ENCODE results near the gene LRRC10. TPM values are rescaled to one million over a fixed set of nuclear protein-coding genes. Genes with fewer than 3 reads are reported as not detected.

Gene LRRC10
- total and polyA plus RNA-seq, 2 donors (not counting 3 experiments of a cell fraction or from before 2014, with no cell fraction given), result not detected

DNA sequence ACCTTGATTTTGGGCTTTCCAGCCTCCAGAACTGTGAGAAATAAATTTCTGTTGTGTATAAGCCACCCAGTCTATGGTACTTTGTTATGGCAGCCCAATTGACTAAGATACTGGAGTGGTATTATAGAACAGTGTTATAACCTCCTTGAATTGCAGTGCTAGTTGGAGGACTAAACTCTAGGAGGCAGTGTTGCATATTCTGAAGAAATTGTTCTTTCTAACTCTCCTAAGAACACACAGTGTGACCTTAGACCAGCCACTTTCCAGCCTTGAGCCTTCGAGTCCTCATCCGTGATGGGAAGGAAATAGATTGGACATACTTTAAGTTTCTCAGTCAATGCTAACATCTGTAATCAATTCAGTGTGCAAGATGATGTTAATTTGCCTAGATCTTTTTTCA is 22.4 kb upstream of the LRRC10 start:
- no peak for TF ChIP-seq MYC (IDR thresholded peaks at IDR 0.05; ENCODE audit: low read depth, low read length)
- TF ChIP-seq POLR2A (IDR thresholded peaks at IDR 0.05; ENCODE audit: low read depth, low read length), result no peak
- TF ChIP-seq, protein P1, sequence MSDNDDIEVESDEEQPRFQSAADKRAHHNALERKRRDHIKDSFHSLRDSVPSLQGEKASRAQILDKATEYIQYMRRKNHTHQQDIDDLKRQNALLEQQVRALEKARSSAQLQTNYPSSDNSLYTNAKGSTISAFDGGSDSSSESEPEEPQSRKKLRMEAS (IDR thresholded peaks at IDR 0.05; ENCODE audit: insufficient read depth, insufficient read length), result no peak
- no peak for TF ChIP-seq JUN (IDR thresholded peaks at IDR 0.05; ENCODE audit: borderline replicate concordance, insufficient read depth, insufficient read length, low read depth)
- TF ChIP-seq, protein P2, sequence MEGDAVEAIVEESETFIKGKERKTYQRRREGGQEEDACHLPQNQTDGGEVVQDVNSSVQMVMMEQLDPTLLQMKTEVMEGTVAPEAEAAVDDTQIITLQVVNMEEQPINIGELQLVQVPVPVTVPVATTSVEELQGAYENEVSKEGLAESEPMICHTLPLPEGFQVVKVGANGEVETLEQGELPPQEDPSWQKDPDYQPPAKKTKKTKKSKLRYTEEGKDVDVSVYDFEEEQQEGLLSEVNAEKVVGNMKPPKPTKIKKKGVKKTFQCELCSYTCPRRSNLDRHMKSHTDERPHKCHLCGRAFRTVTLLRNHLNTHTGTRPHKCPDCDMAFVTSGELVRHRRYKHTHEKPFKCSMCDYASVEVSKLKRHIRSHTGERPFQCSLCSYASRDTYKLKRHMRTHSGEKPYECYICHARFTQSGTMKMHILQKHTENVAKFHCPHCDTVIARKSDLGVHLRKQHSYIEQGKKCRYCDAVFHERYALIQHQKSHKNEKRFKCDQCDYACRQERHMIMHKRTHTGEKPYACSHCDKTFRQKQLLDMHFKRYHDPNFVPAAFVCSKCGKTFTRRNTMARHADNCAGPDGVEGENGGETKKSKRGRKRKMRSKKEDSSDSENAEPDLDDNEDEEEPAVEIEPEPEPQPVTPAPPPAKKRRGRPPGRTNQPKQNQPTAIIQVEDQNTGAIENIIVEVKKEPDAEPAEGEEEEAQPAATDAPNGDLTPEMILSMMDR (IDR thresholded peaks at IDR 0.05; ENCODE audit: extremely low read depth in 1 of 2, insufficient read depth in 1 of 2, low read depth in 1 of 2, low read length in 2 of 2), result no peak
- no peak for TF ChIP-seq EZH2 (IDR thresholded peaks at IDR 0.05; ENCODE audit: borderline replicate concordance, low read depth, low read length, severe bottlenecking)
- TF ChIP-seq GATA2 (IDR thresholded peaks at IDR 0.05; ENCODE audit: insufficient read depth, insufficient read length, low read depth, low read length), result no peak
- no peak for TF ChIP-seq POLR2AphosphoS5 (IDR thresholded peaks at IDR 0.05; ENCODE audit: insufficient read depth, low read depth, low read length)
- TF ChIP-seq FOS (IDR thresholded peaks at IDR 0.05; ENCODE audit: borderline replicate concordance, insufficient read depth, low read length), result no peak
- ChIA-PET CTCF (no interaction called here), POLR2A (no interaction called here)
- FAIRE-seq, result peak; percentile 24
- Histone ChIP-seq H3K79me2 (ENCODE audit: control insufficient read depth, insufficient read depth, low read length) (no peaks in the 10 kb centered on the region), H3K4me3 (replicated peaks in 1 of 3; ENCODE audit: insufficient read depth in 1 of 3, low read depth in 1 of 3, low read length in 3 of 3) (no peak overlapping the region), H3K9me3 (replicated peaks; ENCODE audit: control insufficient read depth, insufficient read depth, low read length) (no peaks in the 10 kb centered on the region), H3K27ac (ENCODE audit: insufficient read depth, low read depth, low read length) (no peak overlapping the region), H3K9ac (replicated peaks; ENCODE audit: extremely low read depth, insufficient read depth, low read length) (no peak overlapping the region), H3K36me3 (ENCODE audit: control insufficient read depth in 2 of 2, extremely low read depth in 1 of 2, insufficient read depth in 2 of 2, low read length in 2 of 2) (no peaks in the 10 kb centered on the region), H2AFZ (ENCODE audit: low read depth, low read length) (no peak overlapping the region), H3K27me3 (ENCODE audit: control insufficient read depth in 2 of 2, insufficient read depth in 2 of 2, low read length in 2 of 2) (no peaks in the 10 kb centered on the region), H4K20me1 (replicated peaks; ENCODE audit: control insufficient read depth, extremely low read depth, insufficient read depth, low read length) (no peaks in the 10 kb centered on the region), H3K4me1 (ENCODE audit: control insufficient read depth, extremely low read depth, insufficient read depth, low read length) (no peaks in the 10 kb centered on the region), H3K4me2 (ENCODE audit: insufficient read depth, low read length) (no peak overlapping the region), H3K9me1 (replicated peaks; ENCODE audit: control insufficient read depth, extremely low read depth, insufficient read depth, low read length) (no peaks in the 10 kb centered on the region)
- dilution Hi-C loops (cut with MboI; ENCODE audit: extremely low pct_ligation_motif_present, low sequenced_read_pairs), result no loop called here
- intact Hi-C loops (cut with micrococcal nuclease), result no loop called here
- no peak for DNase-seq (ENCODE audit: low read depth, low spot score)
- no TSS peak for BruUV-seq (replicated peaks)

Data from endothelial cell of umbilical vein (primary cell).